HepG2 (cell line): ENCODE data around the gene PTPRD. TPM values are rescaled to one million over a fixed set of nuclear protein-coding genes. Genes with fewer than 3 reads are reported as not detected.

Experiments used
- ATAC-seq: fragments of 200-7000 bp; cut with Tn5 transposase; 3 replicates; pipeline ENCODE4 v1.9.1; 2020; ENCODE audit warnings: mild to moderate bottlenecking, moderate library complexity
- BruUV-seq: library from RNA; stranded (reverse); fragments of 400-500 nt; replicated peaks from 2 replicates; lab custom pipeline; 2021; lab: Mats Ljungman, UMichigan
- CTCF ChIA-PET: fragments of 300-600 bp; formaldehyde crosslinking; extraction: SDS; loops from one replicate; lab custom pipeline; 2021; ENCODE audit warnings: low total read pairs, inconsistent platforms, low intra/inter-chr PET ratio; lab: Yijun Ruan, JAX
- POLR2A ChIA-PET: fragments of 350-600 bp; sonication (Branson Sonifier 250); formaldehyde crosslinking; loops from one replicate; lab custom pipeline; 2020; ENCODE audit warnings: antibody characterized with exemption, inconsistent platforms; lab: Yijun Ruan, JAX
- DNase-seq: peaks from one replicate; pipeline ENCODE4 v3.0.0-alpha.2; 2015; ENCODE audit warnings: low spot score
- FAIRE-seq: peaks from 3 replicates; lab custom pipeline; 2011; peaks lifted over from hg19 to GRCh38; lab: Jason Lieb, UNC
- H2AFZ ChIP-seq: one replicate; pipeline ENCODE4 v1.6.1; 2011; ENCODE audit warnings: low read length, inconsistent platforms
- H3K27ac ChIP-seq: fragments of 300-600 bp; 3 replicates; pipeline ENCODE4 v1.8.0; 2011; ENCODE audit warnings: mixed run types, mild to moderate bottlenecking, mixed read lengths, low read length, inconsistent platforms; ENCODE audit not compliant: insufficient read depth; ENCODE audit errors: extremely low read length
- H3K27me3 ChIP-seq, 2 experiments: fragments of 200-600 bp in 1 of 2; 2 replicates in 1 of 2; 3 replicates in 1 of 2; pipeline versions ENCODE4 v1.6.0 to v1.8.0; 2011; ENCODE audit warnings: low read length in 2 of 2, mild to moderate bottlenecking in 2 of 2, moderate library complexity in 2 of 2, inconsistent platforms in 1 of 2; ENCODE audit not compliant: insufficient read depth in 2 of 2, control insufficient read depth in 1 of 2
- H3K36me3 ChIP-seq, 2 experiments: fragments of 200-600 bp in 1 of 2; replicated peaks in 1 of 2; 2 replicates in 1 of 2; 3 replicates in 1 of 2; pipeline versions ENCODE4 v1.5.1 to v1.8.0; 2011; ENCODE audit warnings: low read length in 2 of 2, inconsistent platforms in 1 of 2; ENCODE audit not compliant: insufficient read depth in 2 of 2, control insufficient read depth in 1 of 2
- H3K4me1 ChIP-seq: 2 replicates; pipeline ENCODE4 v1.5.1; 2012; ENCODE audit warnings: low read length, inconsistent platforms; ENCODE audit not compliant: insufficient read depth
- H3K4me2 ChIP-seq: 2 replicates; pipeline ENCODE4 v1.6.0; 2011; ENCODE audit warnings: low read depth, low read length, inconsistent platforms
- H3K4me3 ChIP-seq, 3 experiments: fragments of 200-600 bp in 1 of 3; sonication (generic), shearing (Covaris generic) in 1 of 3; replicated peaks in 1 of 3; 2 replicates each; pipeline ENCODE4 v1.5.1; 2011 to 2016; ENCODE audit warnings: low read length in 3 of 3, inconsistent platforms in 2 of 3, low read depth in 2 of 3, mild to moderate bottlenecking in 2 of 3, control low read depth in 1 of 3, mixed read lengths in 1 of 3; ENCODE audit not compliant: insufficient read depth in 1 of 3
- H3K79me2 ChIP-seq: one replicate; pipeline ENCODE4 v1.6.1; 2011; ENCODE audit warnings: low read length, inconsistent platforms; ENCODE audit not compliant: insufficient read depth
- H3K9ac ChIP-seq: 2 replicates; pipeline ENCODE4 v1.6.0; 2011; ENCODE audit warnings: mild to moderate bottlenecking, low read depth, low read length, inconsistent platforms; ENCODE audit not compliant: insufficient read depth
- H3K9me3 ChIP-seq: 2 replicates; pipeline ENCODE4 v1.5.1; 2012; ENCODE audit warnings: mild to moderate bottlenecking, low read length
- H4K20me1 ChIP-seq: 2 replicates; pipeline ENCODE4 v1.6.0; 2011; ENCODE audit warnings: inconsistent platforms, mild to moderate bottlenecking, low read length, moderate library complexity; ENCODE audit not compliant: insufficient read depth
- ATF7-NPFF ChIP-seq: sonication (generic); formaldehyde crosslinking; IDR thresholded peaks from 2 replicates; pipeline ENCODE4 v1.8.1; 2023; ENCODE audit warnings: mild to moderate bottlenecking, low read depth, missing genetic modification reagents, moderate library complexity
- HMGXB4 ChIP-seq, 2 experiments: sonication (generic) in 1 of 2; formaldehyde crosslinking in 1 of 2; IDR thresholded peaks; 2 replicates each; pipeline versions ENCODE4 v1.4.0 to v1.6.1; 2018 to 2020; ENCODE audit warnings: missing genetic modification reagents in 2 of 2, borderline replicate concordance in 1 of 2, low read depth in 1 of 2, mild to moderate bottlenecking in 1 of 2, missing biosample characterization in 1 of 2
- MAFK ChIP-seq, 2 experiments: IDR thresholded peaks in 1 of 2; conservative IDR thresholded peaks in 1 of 2; 2 replicates each; pipeline ENCODE4 v1.6.1; 2011; ENCODE audit warnings: improper control_type of control experiment in 2 of 2, low read length in 2 of 2
- NFE2L2 ChIP-seq: fragments of 150-350 bp; IDR thresholded peaks from 2 replicates; pipeline ENCODE4 v1.6.1; 2014; ENCODE audit warnings: low read length
- ZNF430 ChIP-seq: sonication (generic); formaldehyde crosslinking; IDR thresholded peaks from 2 replicates; pipeline ENCODE4 v1.9.0; 2021; ENCODE audit warnings: mild to moderate bottlenecking, missing genetic modification reagents
- ZNF564 ChIP-seq: sonication (generic); formaldehyde crosslinking; IDR thresholded peaks from 2 replicates; pipeline ENCODE4 v1.8.1; 2023; ENCODE audit warnings: mild to moderate bottlenecking, missing genetic modification reagents
- ZSCAN9 ChIP-seq: IDR thresholded peaks from 2 replicates; pipeline ENCODE4 v1.6.1; 2016; ENCODE audit warnings: borderline replicate concordance
- WGBS: methylation state at CpG from one replicate; pipeline ENCODE4 v1.1.6; 2017; ENCODE audit warnings: low lambda C conversion rate; 5-methylcytosine and 5-hydroxymethylcytosine counted together
- in situ Hi-C: cut with HindIII; loops from 2 replicates; pipeline ENCODE4 v1.10.0; 2017; ENCODE audit warnings: low pct_unique_long_range_greater_than_20kb; ENCODE audit not compliant: extremely low pct_ligation_motif_present
- intact Hi-C: fragments of 100-400 bp; cut with micrococcal nuclease; formaldehyde crosslinking; loops from one replicate; pipeline ENCODE4 v1.10.0; 2022; ENCODE audit not compliant: unreplicated experiment
- polyA plus RNA-seq, 8 experiments: library from polyadenylated mRNA; depleted of rRNA in 3 of 8; stranded (reverse) in 7 of 8; unstranded in 1 of 8; fragments of >200 nt; fragmentation: Illumina TruSeq in 4 of 8; extraction: Trizol in 4 of 8; gene quantifications; 2 replicates each; pipeline versions ENCODE4 v1.2.1 to v1.2.3, GENCODE V29; 2011 to 2016; ENCODE audit warnings: low read depth in 4 of 8, missing spikeins in 1 of 8, mixed read lengths in 1 of 8; ENCODE audit not compliant: insufficient read depth in 1 of 8
- total RNA-seq, 5 experiments: library from RNA; depleted of rRNA; stranded (reverse); fragments of >200 nt; fragmentation: Illumina TruSeq; extraction: Trizol; gene quantifications; 2 replicates each; pipeline ENCODE4 v1.2.3, GENCODE V29; 2016; ENCODE audit warnings: low read depth in 1 of 5

PTPRD gene
- total and polyA plus RNA-seq, 2 of the 13 experiments (the other 11 are each of a cell fraction or from before 2014, with no cell fraction given): 0.05 TPM; not detected in 1

DNA sequence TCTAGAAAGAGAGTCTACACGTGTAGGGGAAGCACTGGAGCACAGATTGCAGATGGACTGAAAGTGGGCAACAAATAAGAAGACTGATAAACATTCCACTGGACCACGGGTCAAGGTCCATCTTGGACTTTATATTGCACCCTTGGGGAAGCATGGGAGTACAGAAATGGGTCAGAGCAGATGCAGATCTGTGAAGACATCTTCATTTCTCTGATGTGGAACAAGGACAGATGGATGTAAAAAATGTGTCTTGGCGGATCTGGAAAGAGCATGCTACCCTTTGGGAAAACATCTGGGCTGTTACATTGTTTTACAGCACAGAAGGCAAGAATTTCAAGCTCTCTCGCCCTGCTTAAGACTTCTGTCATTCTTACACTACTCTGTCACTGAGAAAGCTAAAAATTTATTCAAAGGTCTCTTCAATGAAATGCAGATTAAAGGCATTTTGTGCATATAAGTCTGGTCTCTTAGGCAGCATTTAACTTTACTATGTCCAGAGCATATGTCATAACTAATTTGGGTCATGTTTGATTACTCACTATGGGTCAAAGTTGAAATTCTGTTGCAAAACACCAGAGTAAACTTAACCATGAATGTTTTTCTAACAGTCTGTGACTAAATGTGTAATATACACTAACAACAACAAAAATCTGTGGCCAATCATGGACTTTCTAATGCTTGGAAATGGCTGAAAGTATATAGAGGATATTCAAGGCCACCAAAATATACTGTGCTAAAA, 2056.9 kb downstream of the PTPRD start:
- no peaks in the 10 kb centered on the region for H3K36me3 ChIP-seq
- no TSS peak for BruUV-seq
- no peak overlapping the region for H3K9ac ChIP-seq
- intact Hi-C loops (no loop called here), in situ Hi-C loops (no loop called here)
- no peak for FAIRE-seq
- no peak overlapping the region for H2AFZ ChIP-seq
- ATAC-seq: no peak
- no peak overlapping the region for H3K4me3 ChIP-seq
- H3K9me3 ChIP-seq: peaks cover 21% of the 10 kb centered on the region
- 0% methylated on average over 4 of the region's 4 CpGs for WGBS
- no peaks in the 10 kb centered on the region for H3K4me1 ChIP-seq
- H3K27me3 ChIP-seq: no peaks in the 10 kb centered on the region
- H3K79me2 ChIP-seq: no peaks in the 10 kb centered on the region
- TF ChIP-seq ZNF430 (no peak), HMGXB4 (CRISPR knock-in tag; IDR thresholded peaks at IDR 0.05; ENCODE audit: borderline replicate concordance in 1 of 2, low read depth in 1 of 2) (no peak), ZSCAN9 (CRISPR knock-in tag) (no peak)
- no peak overlapping the region for H3K4me2 ChIP-seq
- CTCF ChIA-PET: no interaction called here
- no peak for DNase-seq
- POLR2A ChIA-PET: no interaction called here
- no peaks in the 10 kb centered on the region for H4K20me1 ChIP-seq
- no peak overlapping the region for H3K27ac ChIP-seq

- Histone ChIP-seq H2AFZ (no peak overlapping the region), H3K9ac (no peak overlapping the region), H3K27ac (no peak overlapping the region), H3K4me2 (no peak overlapping the region), H3K27me3 (no peaks in the 10 kb centered on the region), H3K79me2 (no peaks in the 10 kb centered on the region), H3K4me3 (no peak overlapping the region), H3K9me3 (peaks cover 21% of the 10 kb centered on the region), H3K36me3 (no peaks in the 10 kb centered on the region), H3K4me1 (no peaks in the 10 kb centered on the region), H4K20me1 (no peaks in the 10 kb centered on the region)
- ChIA-PET CTCF (no interaction called here), POLR2A (no interaction called here)
- TF ChIP-seq NFE2L2 (peak; percentile 51), ZNF564 (no peak), MAFK (conservative IDR thresholded peaks at IDR 0.05 in 1 of 2, IDR thresholded peaks at IDR 0.05 in 1 of 2; ENCODE audit: low read length in 2 of 2) (0 out of 4 replicates have a peak, but pooled peaks of 1 of the 2 experiments have one; percentile 7), ATF7-NPFF (CRISPR knock-in tag) (no peak)
- in situ Hi-C loops (no loop called here), intact Hi-C loops (no loop called here)
- 25% methylated on average over 4 of the region's 4 CpGs for WGBS
- BruUV-seq: no TSS peak
- DNase-seq (no peak), ATAC-seq (no peak), FAIRE-seq (no peak)
These were observed 2059.4 kb downstream of the PTPRD start for GRCh38 chr9:8553444-8553843.
